Gastrocnemius medialis (tissue), 4 donors: ENCODE data around the gene DPYSL4. TPM values are rescaled to one million over a fixed set of nuclear protein-coding genes. Genes with fewer than 3 reads are reported as not detected.
A peak's percentile ranks its signal among the peaks of the same experiment; 100 is the strongest.

ENCODE experiments used
- ATAC-seq, 2 donors: fragments of 150-250 bp; one replicate each; pipeline ENCODE4 v1.9.1; 2016
- DNase-seq, 2 donors: peaks; one replicate each; pipeline ENCODE4 v3.0.0-alpha.2; 2019
- H3K27ac ChIP-seq, 4 donors: fragments of 200-600 bp; sonication (generic); 1 replicate in 1 of 4; 2 replicates in 3 of 4; pipeline ENCODE4 v1.5.1; 2016 to 2018; ENCODE audit warnings: mild to moderate bottlenecking in 2 of 4, moderate library complexity in 1 of 4
- H3K27me3 ChIP-seq, 3 donors: fragments of 200-600 bp; sonication (generic) in 2 of 3; 1 replicate in 1 of 3; 2 replicates in 2 of 3; pipeline versions ENCODE4 v1.5.1 to v1.6.0; 2016 to 2019; ENCODE audit warnings: mild to moderate bottlenecking in 1 of 3, moderate library complexity in 1 of 3
- H3K36me3 ChIP-seq, 2 donors: fragments of 200-600 bp; sonication (generic) in 1 of 2; one replicate each; pipeline ENCODE4 v1.5.1; 2017 to 2018
- H3K4me1 ChIP-seq, 2 donors: fragments of 200-600 bp; sonication (generic) in 1 of 2; one replicate each; pipeline ENCODE4 v1.5.1; 2016 to 2017; ENCODE audit warnings: mild to moderate bottlenecking in 2 of 2
- H3K4me3 ChIP-seq, 4 donors: fragments of 200-600 bp; sonication (generic) in 3 of 4; 1 replicate in 1 of 4; 2 replicates in 3 of 4; pipeline ENCODE4 v1.5.1; 2016 to 2019; ENCODE audit warnings: mild to moderate bottlenecking in 2 of 4
- H3K9me3 ChIP-seq, 3 donors: fragments of 200-600 bp; sonication (generic) in 2 of 3; 1 replicate in 1 of 3; 2 replicates in 2 of 3; pipeline ENCODE4 v1.5.1; 2016 to 2019
- POLR2A ChIP-seq, 2 donors: fragments of 450-650 bp; IDR thresholded peaks; one replicate each; pipeline ENCODE4 v1.6.1; 2017; ENCODE audit warnings: antibody characterized with exemption in 2 of 2, mild to moderate bottlenecking in 2 of 2, moderate library complexity in 2 of 2
- in situ Hi-C, 4 donors: fragments of 200-750 bp; cut with MboI; loops; one replicate each; pipeline versions ENCODE4 v1.15.0 to v1.8.0; 2017; ENCODE audit warnings: low sequenced_read_pairs in 4 of 4
- intact Hi-C: fragments of 100-400 bp; cut with DNase I; formaldehyde crosslinking; loops from one replicate; pipeline ENCODE4 v1.15.1; 2023; ENCODE audit warnings: low total_unique reads
- total RNA-seq, 4 donors: library from RNA; depleted of rRNA; stranded (reverse); fragments of >200 nt; gene quantifications; one replicate each; pipeline versions ENCODE4 v1.1.0 to v1.2.3, GENCODE V29; 2016
- TF ChIP-seq, protein P1 (sequence below), 5 experiments: fragments of 450-650 bp in 3 of 5; fragments of 200-600 bp in 2 of 5; sonication (generic) in 2 of 5; IDR thresholded peaks in 4 of 5; conservative IDR thresholded peaks in 1 of 5; 1 replicate in 4 of 5; 2 replicates in 1 of 5; pipeline ENCODE4 v1.5.1; 2016 to 2019; ENCODE audit warnings: antibody characterized with exemption in 5 of 5, mild to moderate bottlenecking in 3 of 5, moderate library complexity in 3 of 5

The DPYSL4 gene
- total RNA-seq, 4 donors from 2014 or later, result 0.29 to 1.3 (median 0.46) TPM

DNA sequence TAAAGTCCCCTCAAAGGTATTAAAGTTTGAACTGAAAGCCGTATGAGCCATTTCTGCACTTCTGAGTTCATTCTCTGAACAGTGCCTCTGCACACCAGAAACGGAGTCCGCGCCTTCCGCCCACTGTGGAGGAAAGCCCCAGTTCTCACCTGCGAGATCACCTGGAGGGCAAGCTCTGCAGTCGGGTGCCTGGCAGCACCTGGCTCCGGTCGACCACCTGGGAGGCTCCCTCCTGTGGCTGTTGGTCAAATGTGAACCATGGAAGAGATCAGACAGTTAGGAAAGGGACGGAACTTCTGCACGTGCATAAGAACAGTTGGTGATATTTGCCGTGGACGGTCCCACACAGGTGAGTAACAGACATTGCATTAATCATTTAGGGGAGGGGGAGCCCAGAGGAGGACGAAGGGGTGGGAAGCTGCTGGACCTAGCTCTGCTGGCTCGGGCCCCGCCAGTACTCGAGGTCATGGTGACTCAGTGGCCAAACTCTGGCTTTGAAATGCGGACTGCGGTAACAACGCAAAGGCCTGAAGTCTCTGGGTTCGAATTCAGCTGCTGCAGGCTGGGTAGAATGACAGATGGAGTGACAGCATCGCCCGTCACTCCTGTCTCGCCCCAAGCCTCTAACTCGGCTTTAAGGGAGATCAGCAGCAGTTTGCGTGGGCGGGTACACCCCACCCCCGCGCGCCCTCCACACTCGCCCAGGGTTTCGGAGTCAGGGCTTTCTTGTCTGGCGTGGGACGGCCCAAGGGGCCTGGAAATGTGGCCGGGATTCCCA lies 1.7 kb upstream of the DPYSL4 start:
- peaks cover 37 to 47% (median 41%) of the 10 kb centered on the region in 3 donors for H3K27me3 ChIP-seq
- H3K9me3 ChIP-seq, result no peaks in the 10 kb centered on the region
- H3K36me3 ChIP-seq, result no peaks in the 10 kb centered on the region
- H3K4me1 ChIP-seq, result peaks cover 0 to 10% of the 10 kb centered on the region in 2 donors
- DNase-seq (no peak), ATAC-seq (no peak)
- TF ChIP-seq, protein P1, sequence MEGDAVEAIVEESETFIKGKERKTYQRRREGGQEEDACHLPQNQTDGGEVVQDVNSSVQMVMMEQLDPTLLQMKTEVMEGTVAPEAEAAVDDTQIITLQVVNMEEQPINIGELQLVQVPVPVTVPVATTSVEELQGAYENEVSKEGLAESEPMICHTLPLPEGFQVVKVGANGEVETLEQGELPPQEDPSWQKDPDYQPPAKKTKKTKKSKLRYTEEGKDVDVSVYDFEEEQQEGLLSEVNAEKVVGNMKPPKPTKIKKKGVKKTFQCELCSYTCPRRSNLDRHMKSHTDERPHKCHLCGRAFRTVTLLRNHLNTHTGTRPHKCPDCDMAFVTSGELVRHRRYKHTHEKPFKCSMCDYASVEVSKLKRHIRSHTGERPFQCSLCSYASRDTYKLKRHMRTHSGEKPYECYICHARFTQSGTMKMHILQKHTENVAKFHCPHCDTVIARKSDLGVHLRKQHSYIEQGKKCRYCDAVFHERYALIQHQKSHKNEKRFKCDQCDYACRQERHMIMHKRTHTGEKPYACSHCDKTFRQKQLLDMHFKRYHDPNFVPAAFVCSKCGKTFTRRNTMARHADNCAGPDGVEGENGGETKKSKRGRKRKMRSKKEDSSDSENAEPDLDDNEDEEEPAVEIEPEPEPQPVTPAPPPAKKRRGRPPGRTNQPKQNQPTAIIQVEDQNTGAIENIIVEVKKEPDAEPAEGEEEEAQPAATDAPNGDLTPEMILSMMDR (IDR thresholded peaks at IDR 0.05 in 4 of 5, conservative IDR thresholded peaks at IDR 0.05 in 1 of 5), result no peak
- TF ChIP-seq POLR2A (IDR thresholded peaks at IDR 0.05), result no peak
- intact Hi-C loops (no loop called here), in situ Hi-C loops (no loop called here)
- H3K4me3 ChIP-seq, result peak overlapping the region in 2 of 4 donors; percentile 53 to 61
- no peak overlapping the region for H3K27ac ChIP-seq

DNA sequence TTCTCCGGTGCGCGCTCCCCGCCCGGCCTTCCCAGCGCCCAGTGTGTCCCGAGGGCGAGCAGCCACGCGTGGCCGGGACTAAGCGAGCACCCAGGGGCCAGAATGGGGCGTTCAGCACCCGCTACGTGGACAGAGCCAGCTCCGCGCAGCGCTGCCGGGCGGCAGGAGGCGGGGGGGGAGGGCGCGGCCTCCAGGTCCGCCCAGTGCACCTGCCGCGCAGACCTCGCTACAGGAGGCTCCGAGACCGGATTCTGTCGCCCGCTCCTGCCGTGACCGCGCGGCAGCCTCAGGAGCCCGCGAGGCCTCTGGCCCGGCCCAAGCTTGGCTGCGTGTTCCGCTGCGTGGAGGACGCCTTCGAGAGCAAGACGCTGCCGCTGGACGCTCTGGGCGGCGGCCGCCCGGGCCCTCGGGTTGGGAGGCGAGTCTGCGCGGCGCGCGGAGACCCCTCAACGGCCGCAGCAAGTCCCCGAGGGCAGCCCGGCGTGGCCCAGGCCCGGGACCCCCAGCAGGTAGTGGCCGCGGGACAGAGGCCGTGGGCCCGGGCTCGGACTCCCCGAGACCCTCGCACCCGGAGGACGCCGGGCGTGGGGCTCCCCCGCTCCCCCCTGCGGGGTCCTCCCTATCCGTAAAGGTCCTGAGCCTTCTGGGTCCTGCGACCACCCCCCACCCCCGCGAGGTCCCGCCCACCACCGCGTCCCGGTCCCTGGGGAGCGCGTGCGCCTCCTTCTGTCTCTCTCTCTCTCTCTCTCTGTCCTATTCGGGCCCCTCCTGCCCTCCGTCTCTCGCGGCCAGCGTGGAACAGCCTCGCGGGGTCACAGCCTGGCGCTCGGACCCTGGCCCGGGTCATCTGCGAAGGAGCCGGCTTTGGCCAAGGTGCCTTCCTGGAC lies 904 bp upstream of the DPYSL4 start:
- H3K9me3 ChIP-seq, result no peaks in the 10 kb centered on the region
- H3K36me3 ChIP-seq, result no peaks in the 10 kb centered on the region
- DNase-seq, result no peak
- no peak for TF ChIP-seq POLR2A (IDR thresholded peaks at IDR 0.05)
- TF ChIP-seq, protein P1 (IDR thresholded peaks at IDR 0.05 in 4 of 5, conservative IDR thresholded peaks at IDR 0.05 in 1 of 5), result no peak
- peak in 1 of 2 donors; percentile 69 for ATAC-seq
- no peak overlapping the region for H3K27ac ChIP-seq
- H3K4me3 ChIP-seq, result peak overlapping the region; percentile 37 to 61 (median 51)
- H3K27me3 ChIP-seq, result peaks cover 37 to 53% (median 41%) of the 10 kb centered on the region in 3 donors
- in situ Hi-C loops, result no loop called here
- peaks cover 0 to 10% of the 10 kb centered on the region in 2 donors for H3K4me1 ChIP-seq
- intact Hi-C loops, result no loop called here

GRCh38 chr10:132187430-132188138 lies 836 bp downstream of the DPYSL4 start:
- ATAC-seq (no peak), DNase-seq (no peak)
- in situ Hi-C loops (no loop called here), intact Hi-C loops (no loop called here)
- no peaks in the 10 kb centered on the region for H3K9me3 ChIP-seq
- no peaks in the 10 kb centered on the region for H3K36me3 ChIP-seq
- no peak overlapping the region for H3K27ac ChIP-seq
- H3K4me1 ChIP-seq, result peaks cover 0 to 10% of the 10 kb centered on the region in 2 donors
- peak overlapping the region; percentile 20 to 53 (median 42) for H3K4me3 ChIP-seq
- H3K27me3 ChIP-seq, result peaks cover 37 to 53% (median 41%) of the 10 kb centered on the region in 3 donors
- TF ChIP-seq POLR2A (IDR thresholded peaks at IDR 0.05), result no peak
- TF ChIP-seq, protein P1 (IDR thresholded peaks at IDR 0.05 in 4 of 5, conservative IDR thresholded peaks at IDR 0.05 in 1 of 5), result no peak

DNA sequence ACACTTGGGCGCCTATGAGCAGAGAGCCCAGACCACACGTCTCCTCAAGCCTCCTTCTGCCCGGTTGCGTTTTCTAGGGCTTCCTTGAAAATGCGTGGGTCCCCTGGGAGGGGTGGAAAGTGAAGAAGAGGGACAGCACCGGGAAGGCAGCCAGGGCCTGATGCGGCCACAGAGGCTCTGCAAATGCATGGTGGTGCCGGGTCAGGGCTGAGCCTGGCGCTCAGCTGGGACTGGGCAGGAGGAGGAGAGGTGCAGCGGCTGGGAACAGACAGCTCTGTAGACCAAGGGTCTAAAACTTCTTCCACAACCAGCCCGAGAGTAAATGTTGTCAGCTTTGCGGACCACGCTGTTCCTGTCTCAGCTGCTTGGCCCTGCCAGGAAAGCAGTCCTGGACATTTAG lies 1.6 kb downstream of the DPYSL4 start:
- ATAC-seq (no peak), DNase-seq (no peak)
- in situ Hi-C loops, result no loop called here
- no peaks in the 10 kb centered on the region for H3K9me3 ChIP-seq
- peaks cover 37 to 47% (median 38%) of the 10 kb centered on the region in 3 donors for H3K27me3 ChIP-seq
- intact Hi-C loops, result no loop called here
- no peak overlapping the region for H3K27ac ChIP-seq
- peaks cover 0 to 10% of the 10 kb centered on the region in 2 donors for H3K4me1 ChIP-seq
- no peaks in the 10 kb centered on the region for H3K36me3 ChIP-seq
- no peak overlapping the region for H3K4me3 ChIP-seq
- no peak for TF ChIP-seq POLR2A (IDR thresholded peaks at IDR 0.05)
- TF ChIP-seq, protein P1 (IDR thresholded peaks at IDR 0.05 in 4 of 5, conservative IDR thresholded peaks at IDR 0.05 in 1 of 5), result no peak
